ENCODE measurements around the gene RPA1. TPM values are rescaled to one million over a fixed set of nuclear protein-coding genes. Genes with fewer than 3 reads are reported as not detected.

Gene RPA1
- total RNA-seq, 1 experiment from 2014 or later: 211 TPM

GRCh38 chr17:1945621-1946020 lies 115.8 kb downstream of the RPA1 start:
- DNase-seq (ENCODE audit: low spot score): no peak
- CTCF ChIA-PET: interaction anchor here (0.6 kb wide), 1 partner anchor 61 kb away, joined by 4 read pairs; no protein-coding TSS in a partner anchor
- intact Hi-C loops (cut with micrococcal nuclease; ENCODE audit: unreplicated experiment): no loop called here
- H3K4me1 ChIP-seq (ENCODE audit: insufficient read depth, low read length, poor library complexity, severe bottlenecking): peaks cover 19% of the 10 kb centered on the region
- no peaks in the 10 kb centered on the region for H3K9me3 ChIP-seq (ENCODE audit: low read depth, low read length, poor library complexity, severe bottlenecking)
- no TSS peak for BruUV-seq (replicated peaks)
- POLR2A ChIA-PET (ENCODE audit: low non-redundant PET): no interaction called here
- no peaks in the 10 kb centered on the region for H3K36me3 ChIP-seq (ENCODE audit: insufficient read depth, low read length, poor library complexity, severe bottlenecking)
- H3K27me3 ChIP-seq (replicated peaks; ENCODE audit: insufficient read depth, low read depth, low read length, poor library complexity): no peaks in the 10 kb centered on the region
- no peak overlapping the region for H3K27ac ChIP-seq (ENCODE audit: low read depth, low read length, poor library complexity, severe bottlenecking)
- no peak overlapping the region for H3K4me3 ChIP-seq (ENCODE audit: low read depth, low read length, poor library complexity, severe bottlenecking)
- TF ChIP-seq CTCF (conservative IDR thresholded peaks at IDR 0.05; ENCODE audit: low read depth, low read length) (no peak), EZH2 (IDR thresholded peaks at IDR 0.05; ENCODE audit: borderline replicate concordance, low read depth, low read length, poor library complexity, severe bottlenecking) (no peak)

GRCh38 chr17:1946021-1946932 lies 116.5 kb downstream of the RPA1 start:
- CTCF ChIA-PET: interaction anchor here (0.6 kb wide), 1 partner anchor 60 kb away, joined by 4 read pairs; no protein-coding TSS in a partner anchor
- no peak for TF ChIP-seq EZH2 (IDR thresholded peaks at IDR 0.05; ENCODE audit: borderline replicate concordance, low read depth, low read length, poor library complexity, severe bottlenecking)
- TF ChIP-seq CTCF (conservative IDR thresholded peaks at IDR 0.05; ENCODE audit: low read depth, low read length): no peak
- no peaks in the 10 kb centered on the region for H3K9me3 ChIP-seq (ENCODE audit: low read depth, low read length, poor library complexity, severe bottlenecking)
- POLR2A ChIA-PET (ENCODE audit: low non-redundant PET): no interaction called here
- no peak overlapping the region for H3K4me3 ChIP-seq (ENCODE audit: low read depth, low read length, poor library complexity, severe bottlenecking)
- DNase-seq (ENCODE audit: low spot score): no peak
- no peaks in the 10 kb centered on the region for H3K27me3 ChIP-seq (replicated peaks; ENCODE audit: insufficient read depth, low read depth, low read length, poor library complexity)
- intact Hi-C loops (cut with micrococcal nuclease; ENCODE audit: unreplicated experiment): no loop called here
- no peak overlapping the region for H3K27ac ChIP-seq (ENCODE audit: low read depth, low read length, poor library complexity, severe bottlenecking)
- no peaks in the 10 kb centered on the region for H3K36me3 ChIP-seq (ENCODE audit: insufficient read depth, low read length, poor library complexity, severe bottlenecking)
- BruUV-seq (replicated peaks): no TSS peak
- H3K4me1 ChIP-seq (ENCODE audit: insufficient read depth, low read length, poor library complexity, severe bottlenecking): peaks cover 13% of the 10 kb centered on the region

- BruUV-seq (replicated peaks): no TSS peak
- TF ChIP-seq CTCF (conservative IDR thresholded peaks at IDR 0.05; ENCODE audit: low read depth, low read length) (no peak), EZH2 (IDR thresholded peaks at IDR 0.05; ENCODE audit: borderline replicate concordance, low read depth, low read length, poor library complexity, severe bottlenecking) (no peak)
- DNase-seq (ENCODE audit: low spot score): no peak
- POLR2A ChIA-PET (ENCODE audit: low non-redundant PET): no interaction called here
- Histone ChIP-seq H3K9me3 (ENCODE audit: low read depth, low read length, poor library complexity, severe bottlenecking) (no peaks in the 10 kb centered on the region), H3K27me3 (replicated peaks; ENCODE audit: insufficient read depth, low read depth, low read length, poor library complexity) (no peaks in the 10 kb centered on the region), H3K4me1 (ENCODE audit: insufficient read depth, low read length, poor library complexity, severe bottlenecking) (peaks cover 3% of the 10 kb centered on the region), H3K4me3 (ENCODE audit: low read depth, low read length, poor library complexity, severe bottlenecking) (no peak overlapping the region), H3K27ac (ENCODE audit: low read depth, low read length, poor library complexity, severe bottlenecking) (no peak overlapping the region), H3K36me3 (ENCODE audit: insufficient read depth, low read length, poor library complexity, severe bottlenecking) (no peaks in the 10 kb centered on the region)
- CTCF ChIA-PET: no interaction called here
- intact Hi-C loops (cut with micrococcal nuclease; ENCODE audit: unreplicated experiment): no loop called here
Measured at GRCh38 chr17:1947229-1947742, 117.5 kb downstream of the RPA1 start.
